ENCODE data around the gene TFCP2L1. TPM values are rescaled to one million over a fixed set of nuclear protein-coding genes. Genes with fewer than 3 reads are reported as not detected.

TFCP2L1 gene
- total RNA-seq, 1 experiment from 2014 or later = 1.8 TPM

GRCh38 chr2:121193185-121193584 lies 91.8 kb downstream of the TFCP2L1 start:
- Mint-ChIP-seq H3K4me3 (no peak overlapping the region), H3K4me1 (peaks cover 15 to 16% of the 10 kb centered on the region in 2 experiments), H3K27ac (no peak overlapping the region), H3K9me3 (no peaks in the 10 kb centered on the region), H3K36me3 (ENCODE audit: insufficient read depth in 1 of 3, low read depth in 3 of 3) (no peaks in the 10 kb centered on the region; a peak in 1 of 7 replicates), H3K27me3 (ENCODE audit: low read depth) (peaks cover 7% of the 10 kb centered on the region)
- Histone ChIP-seq H3K79me1 (ENCODE audit: insufficient read depth, low read depth, low read length, poor library complexity, severe bottlenecking) (no peaks in the 10 kb centered on the region), H2BK5ac (ENCODE audit: insufficient read length, low read length) (no peak overlapping the region), H3K56ac (ENCODE audit: insufficient read length, low read depth, low read length) (no peak overlapping the region), H4K91ac (ENCODE audit: insufficient read length, low read depth, low read length) (no peak overlapping the region), H3K4me1 (ENCODE audit: insufficient read depth, low read length) (no peaks in the 10 kb centered on the region), H3K4me2 (ENCODE audit: insufficient read depth, insufficient read length, low read length) (no peak overlapping the region), H4K5ac (ENCODE audit: insufficient read length, low read depth, low read length) (no peak overlapping the region), H3K9ac (ENCODE audit: extremely low read depth, insufficient read length, low read length) (no peak overlapping the region), H3K27me3 (ENCODE audit: insufficient read depth, low read length) (no peaks in the 10 kb centered on the region), H3K79me2 (ENCODE audit: insufficient read depth, low read length) (no peaks in the 10 kb centered on the region), H3K23ac (ENCODE audit: insufficient read length, low read depth, low read length) (no peak overlapping the region), H2BK15ac (ENCODE audit: low read depth, low read length) (no peak overlapping the region), H2AFZ (ENCODE audit: low read length) (no peak overlapping the region), H3K9me3 (ENCODE audit: control insufficient read depth, low read depth, low read length) (no peaks in the 10 kb centered on the region), H2BK120ac (ENCODE audit: low read depth, low read length, poor library complexity, severe bottlenecking) (no peak overlapping the region), H4K8ac (replicated peaks; ENCODE audit: insufficient read length, low read depth, low read length) (no peak overlapping the region), H3K4ac (ENCODE audit: low read depth, low read length) (no peak overlapping the region), H3K18ac (ENCODE audit: insufficient read length, low read depth, low read length) (no peak overlapping the region), H2BK12ac (ENCODE audit: insufficient read length, low read depth, low read length) (no peak overlapping the region), H3K23me2 (ENCODE audit: insufficient read length, low read depth, low read length, poor library complexity, severe bottlenecking) (no peaks in the 10 kb centered on the region), H2AK5ac (ENCODE audit: insufficient read length, low read length) (no peak overlapping the region), H4K20me1 (ENCODE audit: control insufficient read depth, insufficient read depth, insufficient read length) (no peaks in the 10 kb centered on the region), H3K27ac (ENCODE audit: insufficient read length, low read depth, low read length) (no peak overlapping the region), H2BK20ac (ENCODE audit: low read depth, low read length, poor library complexity, severe bottlenecking) (no peak overlapping the region), H3T11ph (ENCODE audit: low read length) (no peak overlapping the region), H3K14ac (ENCODE audit: insufficient read depth, low read length) (no peak overlapping the region)
- no CpG with 5 or more reads among the region's 1 CpG for WGBS (ENCODE audit: extremely low coverage, insufficient read length, low lambda C conversion rate)
- no peak for TF ChIP-seq CTCF (conservative IDR thresholded peaks at IDR 0.05)
- no peak for DNase-seq

Data from H9 (cell line).